Activated CD4-positive, alpha-beta memory T cell treated with anti-CD3 and anti-CD28 coated beads, Interleukin-2, amount 10 ng/mL, durations not matched to agents 7 days and 5 days (primary cell): Measurements from ENCODE around the gene ALPI. TPM values are rescaled to one million over a fixed set of nuclear protein-coding genes. Genes with fewer than 3 reads are reported as not detected.
A peak's percentile ranks its signal among the peaks of the same experiment; 100 is the strongest.
"Not testable (repeated sequence)": the region's sequence is repeated elsewhere in the genome, so short reads cannot be mapped to it uniquely, and the experiment has no call there.

ENCODE experiments used
- CTCF ChIA-PET: fragments of 350-600 bp; sonication (Branson Sonifier 250); formaldehyde crosslinking; loops from one replicate; lab custom pipeline; 2021; ENCODE audit warnings: antibody characterized with exemption, inconsistent platforms; lab: Charles Lee
- POLR2A ChIA-PET: fragments of 350-600 bp; sonication (Branson Sonifier 250); formaldehyde crosslinking; loops from one replicate; lab custom pipeline; 2021; ENCODE audit warnings: antibody characterized with exemption; lab: Charles Lee
- DNase-seq: peaks from one replicate; pipeline ENCODE4 v3.0.0-alpha.2; 2020
- H3K27ac Mint-ChIP-seq: one replicate; pipeline ENCODE4 v1.8.0; 2021; ENCODE audit warnings: mild to moderate bottlenecking, mixed read lengths
- H3K27me3 Mint-ChIP-seq: one replicate; pipeline ENCODE4 v1.8.0; 2021; ENCODE audit warnings: mixed read lengths
- H3K36me3 Mint-ChIP-seq: one replicate; pipeline ENCODE4 v1.8.0; 2021; ENCODE audit warnings: low read depth, mixed read lengths
- H3K4me1 Mint-ChIP-seq: one replicate; pipeline ENCODE4 v1.8.0; 2021; ENCODE audit warnings: mixed read lengths
- H3K4me3 Mint-ChIP-seq: one replicate; pipeline ENCODE4 v1.8.0; 2021; ENCODE audit warnings: mild to moderate bottlenecking, mixed read lengths
- H3K9me3 Mint-ChIP-seq: one replicate; pipeline ENCODE4 v1.8.0; 2021; ENCODE audit warnings: mixed read lengths
- total RNA-seq, 2 experiments: library from RNA; stranded (reverse); gene quantifications; one replicate each; pipeline ENCODE4 v1.2.3, GENCODE V29; 2021

Gene ALPI
- total RNA-seq, 2 experiments from 2014 or later = not detected

DNA sequence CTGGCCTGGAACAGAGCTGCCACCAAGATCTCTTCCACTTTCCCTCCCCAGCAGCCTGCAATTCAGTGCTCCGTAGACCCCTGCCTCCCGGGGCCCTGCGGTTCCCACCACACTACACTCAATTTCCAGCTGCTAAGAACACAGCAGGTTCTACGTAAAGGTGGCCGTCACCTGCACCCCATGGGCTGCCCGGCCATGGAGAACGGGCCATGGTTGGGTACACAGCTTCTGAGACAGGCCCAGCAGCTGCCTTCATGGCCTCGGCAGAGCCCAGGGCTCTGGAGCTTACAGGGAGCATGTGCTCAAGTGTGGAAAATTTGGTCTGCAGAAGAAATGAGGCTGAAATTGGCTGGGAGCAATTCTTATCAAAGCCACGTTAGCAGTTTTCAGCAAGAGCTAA is 22.3 kb upstream of the ALPI start:
- H3K4me3 Mint-ChIP-seq, H3K27ac Mint-ChIP-seq, H3K4me1 Mint-ChIP-seq, POLR2A ChIA-PET, H3K9me3 Mint-ChIP-seq, DNase-seq, H3K36me3 Mint-ChIP-seq, H3K27me3 Mint-ChIP-seq, CTCF ChIA-PET: not testable (repeated sequence)

DNA sequence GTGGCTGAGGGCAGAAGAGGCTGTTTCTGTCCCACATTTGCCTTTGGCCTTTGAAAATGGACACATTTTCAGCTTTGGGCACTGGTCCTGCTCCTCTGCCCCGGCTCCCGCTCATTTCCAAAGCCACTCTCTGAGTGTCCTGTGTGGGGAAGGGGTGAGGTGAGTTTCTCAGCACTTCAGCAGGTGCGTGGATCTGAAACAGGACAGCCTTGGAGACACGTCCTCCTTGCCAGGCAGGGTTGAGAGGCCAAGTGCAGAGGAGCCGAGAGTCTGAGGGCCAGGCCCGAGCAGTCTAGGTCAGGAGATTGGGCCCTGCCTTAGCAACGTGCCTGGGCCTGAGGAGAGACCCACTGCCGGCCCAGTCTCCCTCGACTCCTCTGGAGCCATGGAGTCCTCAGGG is 21.9 kb upstream of the ALPI start:
- Mint-ChIP-seq H3K27me3 (peaks cover 5% of the 10 kb centered on the region), H3K36me3 (no peaks in the 10 kb centered on the region), H3K4me1 (no peaks in the 10 kb centered on the region), H3K9me3 (no peaks in the 10 kb centered on the region), H3K4me3 (no peak overlapping the region), H3K27ac (no peak overlapping the region)
- ChIA-PET CTCF (no interaction called here), POLR2A (no interaction called here)
- DNase-seq = no peak

DNA sequence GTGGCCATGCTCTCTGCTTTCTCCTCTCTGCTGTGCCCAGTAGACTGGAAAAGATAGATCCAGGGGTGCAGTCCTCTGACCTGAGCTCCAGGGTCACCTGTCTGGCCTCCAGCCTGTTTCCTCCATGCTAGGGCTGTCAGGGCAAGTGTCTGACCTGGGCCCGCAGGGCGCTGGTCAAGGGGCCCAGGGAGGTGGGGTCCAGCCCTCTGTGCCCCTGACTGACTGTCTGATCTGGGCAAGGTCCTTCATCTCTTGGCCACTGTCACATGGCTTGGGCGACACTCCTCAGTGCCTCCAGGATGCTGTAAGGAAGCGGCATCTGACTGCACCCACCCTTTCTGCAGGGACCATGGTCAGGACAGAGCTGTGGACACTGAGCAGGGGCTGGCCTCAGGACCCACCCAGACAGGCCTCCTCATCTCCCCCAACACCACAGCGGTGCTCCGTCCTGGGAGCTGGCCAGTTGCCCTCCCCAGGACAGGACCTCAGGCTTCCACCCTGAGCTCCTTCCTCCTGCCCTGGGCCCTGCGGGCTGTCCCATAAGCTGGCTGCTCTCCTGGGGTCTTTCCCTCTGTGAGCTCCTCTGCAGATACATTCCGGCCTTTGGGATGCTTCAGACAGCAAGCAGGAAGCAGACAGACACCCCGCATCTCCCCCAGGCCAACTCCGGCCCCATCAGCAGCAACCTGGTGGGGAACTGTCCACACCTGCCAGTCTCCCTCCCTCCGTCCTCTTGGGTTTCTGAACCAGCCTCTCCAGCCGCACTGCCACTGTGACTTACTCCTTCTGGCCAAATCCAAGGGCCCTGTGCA is 21.2 kb upstream of the ALPI start:
- Mint-ChIP-seq H3K4me3 (no peak overlapping the region), H3K27ac (no peak overlapping the region), H3K9me3 (no peaks in the 10 kb centered on the region), H3K36me3 (no peaks in the 10 kb centered on the region), H3K27me3 (peaks cover 2% of the 10 kb centered on the region), H3K4me1 (no peaks in the 10 kb centered on the region)
- ChIA-PET CTCF (no interaction called here), POLR2A (no interaction called here)
- DNase-seq = no peak

DNA sequence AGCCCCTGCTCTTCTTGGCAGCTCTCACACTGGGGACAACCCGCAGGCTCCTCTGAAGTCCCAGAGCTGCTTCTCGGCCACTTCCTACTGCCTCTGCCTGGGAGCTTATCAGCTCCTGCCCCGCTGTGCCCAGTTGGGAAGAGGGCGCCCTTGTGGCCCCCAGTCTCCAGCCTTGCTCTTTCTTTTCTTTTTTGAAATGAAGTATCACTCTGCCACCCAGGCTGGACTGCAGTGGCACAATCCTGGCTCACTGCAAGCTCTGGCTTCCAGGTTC is 20.6 kb upstream of the ALPI start:
- ChIA-PET CTCF (no interaction called here), POLR2A (interaction anchor here (0.6 to 0.7 kb wide), 2 partner anchors 72 to 135 kb away, joined by 3 read pairs; no protein-coding TSS in a partner anchor)
- no peak for DNase-seq
- Mint-ChIP-seq H3K4me1 (no peaks in the 10 kb centered on the region), H3K4me3 (no peak overlapping the region), H3K27ac (no peak overlapping the region), H3K9me3 (no peaks in the 10 kb centered on the region), H3K27me3 (peaks cover 2% of the 10 kb centered on the region), H3K36me3 (no peaks in the 10 kb centered on the region)

DNA sequence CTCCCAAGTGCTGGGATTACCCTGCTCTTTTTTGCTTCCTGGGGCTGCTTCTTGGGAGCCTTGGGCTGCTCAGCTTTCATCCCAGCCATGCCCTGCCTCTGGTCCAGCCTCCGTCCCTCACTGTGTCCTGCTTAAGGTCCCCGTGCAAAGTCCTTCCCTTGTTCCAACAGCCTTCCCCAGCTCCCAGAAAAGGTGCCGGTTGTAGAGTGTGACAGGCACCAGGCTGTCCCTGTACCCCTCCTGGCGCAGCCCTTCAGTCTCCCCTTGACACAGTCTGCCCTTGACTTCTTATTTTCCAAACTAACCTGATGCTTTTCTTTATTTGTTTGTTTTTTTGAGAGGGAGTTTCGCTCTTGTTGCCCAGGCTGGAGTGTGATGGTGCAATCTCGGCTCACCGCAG is 20.1 kb upstream of the ALPI start:
- no peak for DNase-seq
- Mint-ChIP-seq H3K27ac (no peak overlapping the region), H3K36me3 (no peaks in the 10 kb centered on the region), H3K27me3 (peaks cover 2% of the 10 kb centered on the region), H3K4me3 (no peak overlapping the region), H3K4me1 (no peaks in the 10 kb centered on the region), H3K9me3 (no peaks in the 10 kb centered on the region)
- ChIA-PET CTCF (no interaction called here), POLR2A (interaction anchor here (0.6 to 0.7 kb wide), 2 partner anchors 72 to 135 kb away, joined by 3 read pairs; no protein-coding TSS in a partner anchor)

DNA sequence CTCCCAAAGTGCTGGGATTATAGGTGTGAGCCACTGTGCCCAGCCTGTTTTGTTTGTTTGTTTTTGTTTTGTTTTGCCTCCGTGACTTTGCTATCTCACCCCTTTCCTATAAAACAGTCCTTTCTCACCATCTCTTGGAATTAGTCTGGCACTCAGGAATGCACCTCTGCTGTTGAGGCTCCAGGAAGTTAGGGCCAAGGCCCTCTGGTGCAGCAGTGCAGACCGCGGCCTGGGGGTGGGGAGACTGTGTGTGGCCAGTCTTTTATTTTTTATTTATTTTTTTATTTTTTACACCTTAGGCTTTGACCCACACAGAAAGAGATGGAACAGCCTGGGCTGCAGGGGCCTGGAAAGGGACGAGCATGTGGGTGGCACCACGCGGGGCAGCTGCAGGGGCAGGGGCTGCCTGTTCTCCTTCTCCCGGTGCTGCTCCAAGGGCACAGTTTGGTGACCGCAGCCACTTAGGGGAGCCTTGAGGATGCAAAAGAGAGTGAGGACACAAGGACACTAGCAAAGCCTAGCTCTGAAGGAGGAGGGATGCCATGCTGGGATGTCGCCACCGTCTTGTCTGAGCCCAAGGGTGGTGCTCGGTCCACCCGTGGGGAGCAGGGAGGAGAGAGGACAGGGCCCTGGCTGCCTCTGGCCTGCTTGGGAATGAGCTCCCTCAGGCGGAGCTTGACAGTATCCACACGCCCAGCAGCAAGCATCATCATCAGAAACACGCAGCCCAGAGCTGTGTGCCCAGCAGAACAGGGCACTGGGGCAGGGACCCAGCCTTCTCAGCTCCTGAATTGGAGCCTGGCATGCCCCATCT is 19.4 kb upstream of the ALPI start:
- Mint-ChIP-seq H3K9me3 (no peaks in the 10 kb centered on the region), H3K27me3 (peaks cover 2% of the 10 kb centered on the region), H3K4me3 (no peak overlapping the region), H3K4me1 (no peaks in the 10 kb centered on the region), H3K36me3 (no peaks in the 10 kb centered on the region), H3K27ac (no peak overlapping the region)
- POLR2A ChIA-PET = interaction anchor here (1.0 kb wide), 1 partner anchor 93 kb away, joined by 3 read pairs; no protein-coding TSS in a partner anchor
- DNase-seq = no peak
- CTCF ChIA-PET = interaction anchor here (0.6 to 1.8 kb wide), 5 partner anchors 23 to 701 kb away, joined by 3 to 6 read pairs (median 3); partner anchors contain the start of gene NPPC

DNA sequence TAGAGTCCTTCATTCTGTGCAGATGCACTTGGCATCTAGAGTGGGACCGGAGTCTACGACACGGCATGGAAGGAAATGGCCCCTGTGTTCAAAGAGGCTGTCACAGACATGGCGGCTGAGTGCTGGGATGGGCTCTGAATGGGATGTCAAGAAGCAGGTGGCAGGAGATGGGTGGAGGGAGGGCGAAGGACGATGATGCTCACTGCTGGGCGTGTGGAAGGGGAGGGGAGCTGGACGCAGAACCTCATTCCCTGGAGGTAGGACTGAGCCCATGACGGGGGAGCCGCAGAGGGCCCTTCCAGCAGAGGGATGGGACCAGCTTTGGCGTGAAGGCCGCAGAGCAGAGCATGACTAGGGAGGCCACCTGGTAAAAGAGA is 18.8 kb upstream of the ALPI start:
- no peak for DNase-seq
- CTCF ChIA-PET = interaction anchor here (0.6 to 1.8 kb wide), 6 partner anchors 24 to 702 kb away, joined by 3 to 6 read pairs (median 3); partner anchors contain the start of gene NPPC
- POLR2A ChIA-PET = interaction anchor here (1.0 kb wide), 1 partner anchor 94 kb away, joined by 3 read pairs; no protein-coding TSS in a partner anchor
- Mint-ChIP-seq H3K9me3 (no peaks in the 10 kb centered on the region), H3K27me3 (peaks cover 2% of the 10 kb centered on the region), H3K4me1 (no peaks in the 10 kb centered on the region), H3K36me3 (no peaks in the 10 kb centered on the region), H3K27ac (no peak overlapping the region), H3K4me3 (no peak overlapping the region)

DNA sequence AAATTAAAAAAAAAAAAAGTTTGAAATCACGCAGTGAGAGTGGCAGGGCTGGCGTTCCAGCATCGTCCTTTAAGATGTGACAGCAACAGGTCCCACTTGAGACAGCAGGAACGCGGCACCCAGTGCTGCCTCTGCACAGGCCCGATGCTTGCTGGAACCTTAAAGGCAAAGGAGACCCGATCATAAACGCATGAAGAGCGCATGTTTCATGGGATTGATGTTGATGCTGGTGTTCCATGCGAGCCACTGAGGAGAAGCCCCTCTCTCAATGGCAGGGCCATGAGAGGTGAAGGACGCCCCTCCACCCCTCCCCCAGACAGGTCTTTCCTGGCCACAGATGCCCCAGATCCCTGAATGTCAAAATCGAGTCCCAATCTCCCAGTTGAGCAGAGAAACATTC is 17.9 kb upstream of the ALPI start:
- Mint-ChIP-seq H3K4me1 (no peaks in the 10 kb centered on the region), H3K9me3 (no peaks in the 10 kb centered on the region), H3K27ac (no peak overlapping the region), H3K4me3 (no peak overlapping the region), H3K36me3 (no peaks in the 10 kb centered on the region), H3K27me3 (peaks cover 2% of the 10 kb centered on the region)
- POLR2A ChIA-PET = no interaction called here
- DNase-seq = no peak
- CTCF ChIA-PET = interaction anchor here (0.7 to 1.8 kb wide), 2 partner anchors 104 to 166 kb away, joined by 3 to 6 read pairs; no protein-coding TSS in a partner anchor

DNA sequence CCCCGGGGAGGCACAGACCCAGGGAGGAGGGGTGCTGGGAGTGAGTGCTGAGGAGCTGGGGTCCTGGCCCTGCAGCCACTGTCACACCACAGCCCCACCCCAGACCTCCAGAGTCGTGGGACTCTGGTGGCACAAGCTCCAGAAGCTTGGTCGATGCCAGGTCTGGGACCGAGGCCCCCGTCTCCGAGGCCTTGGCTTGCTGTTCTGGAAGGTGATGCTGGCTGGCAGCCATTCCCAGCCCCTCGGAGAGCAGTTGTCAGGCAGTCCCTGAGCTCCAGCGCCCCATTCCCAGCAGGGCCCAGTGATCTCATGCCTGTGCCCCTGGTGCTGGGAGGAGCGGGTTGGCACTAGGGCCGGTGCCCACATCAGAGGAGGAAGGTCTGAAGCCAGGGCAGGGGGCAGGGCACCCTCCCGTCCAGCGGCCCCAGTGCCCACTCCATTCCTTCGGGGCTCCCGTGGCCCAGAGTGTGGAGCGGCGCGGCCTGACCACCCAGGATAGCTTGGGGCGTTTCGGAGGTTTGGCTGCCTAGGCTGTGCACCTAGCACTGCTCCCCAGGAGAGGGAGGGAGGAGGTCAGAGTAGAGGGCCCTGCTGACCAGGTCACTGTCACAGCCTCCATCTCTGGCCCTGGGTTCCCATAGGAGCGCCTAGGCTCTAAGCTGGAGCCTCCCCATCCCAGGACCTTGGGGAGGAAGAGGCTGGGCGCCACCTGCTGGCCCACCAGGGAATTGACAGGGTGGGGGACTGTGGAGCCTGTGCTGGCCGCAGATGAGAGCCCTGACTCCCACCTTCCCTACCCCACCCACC is 16.8 kb upstream of the ALPI start:
- CTCF ChIA-PET = interaction anchor here (0.7 to 2.3 kb wide), 10 partner anchors 10 to 532 kb away, joined by 3 to 13 read pairs (median 3); no protein-coding TSS in a partner anchor
- Mint-ChIP-seq H3K4me1 (no peaks in the 10 kb centered on the region), H3K27ac (no peak overlapping the region), H3K9me3 (no peaks in the 10 kb centered on the region), H3K27me3 (peaks cover 2% of the 10 kb centered on the region), H3K36me3 (no peaks in the 10 kb centered on the region), H3K4me3 (no peak overlapping the region)
- POLR2A ChIA-PET = no interaction called here
- DNase-seq = peak; percentile 47

DNA sequence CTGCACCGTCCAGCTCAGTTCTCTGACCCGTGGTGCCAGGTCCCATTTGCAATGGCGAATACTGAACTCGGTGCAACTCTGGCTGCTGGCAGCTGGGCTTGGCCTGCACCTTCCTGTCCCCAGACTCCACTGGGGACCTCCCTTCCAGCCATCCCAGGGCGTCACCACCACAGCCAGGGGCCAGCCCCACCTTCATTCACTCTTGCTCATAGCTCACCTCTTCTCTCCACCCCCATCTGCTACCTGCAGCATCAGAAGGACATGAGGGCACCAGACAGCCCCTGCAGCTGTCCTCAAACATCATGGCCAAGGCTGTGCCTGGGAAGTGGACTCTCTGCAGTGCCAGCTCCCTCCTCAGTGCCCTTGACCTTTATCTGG is 16.2 kb upstream of the ALPI start:
- no peaks in the 10 kb centered on the region for H3K4me1 Mint-ChIP-seq
- H3K27ac Mint-ChIP-seq = no peak overlapping the region
- no peaks in the 10 kb centered on the region for H3K36me3 Mint-ChIP-seq
- H3K27me3 Mint-ChIP-seq = peaks cover 2% of the 10 kb centered on the region
- DNase-seq = no peak
- H3K9me3 Mint-ChIP-seq = no peaks in the 10 kb centered on the region
- no peak overlapping the region for H3K4me3 Mint-ChIP-seq
- POLR2A ChIA-PET = no interaction called here
- CTCF ChIA-PET = interaction anchor here (0.6 to 2.3 kb wide), 10 partner anchors 10 to 533 kb away, joined by 3 to 13 read pairs (median 3); no protein-coding TSS in a partner anchor

DNA sequence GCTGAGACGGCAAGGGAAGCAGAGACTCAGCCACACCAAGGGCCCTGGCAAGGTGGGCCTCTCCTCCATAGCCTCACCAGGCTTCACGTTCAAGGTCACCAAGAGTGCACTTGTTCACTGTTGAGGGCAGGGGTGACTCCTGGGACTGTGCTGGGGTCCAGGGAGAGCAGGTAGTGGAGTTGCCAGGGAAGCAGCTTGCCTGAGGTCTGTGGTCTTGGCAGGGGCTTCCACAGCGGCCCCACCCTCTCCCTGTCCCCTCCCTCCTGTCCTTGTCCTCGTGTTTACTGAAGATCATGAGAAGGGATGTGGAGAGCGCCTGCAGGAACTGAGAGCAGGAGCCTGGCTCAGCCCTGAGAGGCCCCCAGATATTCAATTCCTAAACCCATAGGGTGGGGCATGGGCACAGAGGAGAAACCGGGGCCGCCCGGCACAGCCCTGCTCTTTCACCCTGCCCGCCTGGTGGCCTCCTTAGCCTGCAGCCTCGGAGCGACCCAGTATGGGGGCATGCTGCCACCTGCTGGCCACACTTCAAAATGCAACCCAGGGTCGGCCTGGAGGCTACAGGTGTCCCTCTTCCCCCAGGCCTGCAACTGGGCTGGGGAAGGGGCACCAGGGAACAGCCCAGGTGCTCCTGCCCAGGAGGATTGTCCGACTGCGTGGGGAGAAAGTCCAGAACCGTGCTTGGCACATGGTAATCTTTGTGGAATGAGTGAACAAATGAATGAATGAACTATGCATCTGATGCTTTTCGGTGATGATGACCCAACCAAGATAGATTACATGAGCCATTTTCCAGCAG is 15.5 kb upstream of the ALPI start:
- DNase-seq = peak; percentile 85
- H3K4me1 Mint-ChIP-seq, H3K36me3 Mint-ChIP-seq, H3K27ac Mint-ChIP-seq, H3K4me3 Mint-ChIP-seq, H3K27me3 Mint-ChIP-seq, H3K9me3 Mint-ChIP-seq, POLR2A ChIA-PET: not testable (repeated sequence)
- CTCF ChIA-PET = interaction anchor here (0.6 to 2.3 kb wide), 8 partner anchors 15 to 525 kb away, joined by 3 to 13 read pairs (median 3); no protein-coding TSS in a partner anchor

DNA sequence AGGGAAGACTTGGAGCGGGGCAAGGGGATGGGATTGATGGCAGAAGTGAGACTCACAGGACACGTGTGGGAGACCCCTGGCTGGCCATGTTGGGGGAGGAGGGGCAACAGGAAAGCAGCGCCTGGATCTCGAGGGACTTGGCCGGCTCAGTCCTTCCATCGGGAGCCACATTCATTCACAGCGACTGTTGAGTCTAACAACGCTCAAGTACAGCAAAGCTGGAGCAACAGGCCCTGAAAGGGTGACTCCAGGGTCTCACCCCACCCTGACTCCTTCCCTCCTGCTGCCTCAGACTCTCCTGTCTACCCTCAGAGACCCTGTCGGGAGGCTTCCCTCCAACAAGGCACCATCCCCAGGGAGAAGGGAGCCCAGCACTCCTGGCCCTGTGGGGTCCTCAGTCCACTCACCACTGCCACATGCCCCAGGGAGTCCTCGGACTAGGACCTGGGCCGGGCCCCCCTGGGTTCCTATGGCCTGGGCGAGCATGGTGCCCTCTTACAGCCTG is 14.8 kb upstream of the ALPI start:
- no peaks in the 10 kb centered on the region for H3K9me3 Mint-ChIP-seq
- no peak for DNase-seq
- H3K4me1 Mint-ChIP-seq = no peaks in the 10 kb centered on the region
- ChIA-PET POLR2A (no interaction called here), CTCF (interaction anchor here (1.5 to 1.7 kb wide), 2 partner anchors 33 to 72 kb away, joined by 3 read pairs; no protein-coding TSS in a partner anchor)
- H3K27me3 Mint-ChIP-seq = peaks cover 2% of the 10 kb centered on the region
- no peak overlapping the region for H3K27ac Mint-ChIP-seq
- no peaks in the 10 kb centered on the region for H3K36me3 Mint-ChIP-seq
- H3K4me3 Mint-ChIP-seq = no peak overlapping the region
